Panc1 (cell line): ENCODE measurements around the gene PHPT1. TPM values are rescaled to one million over a fixed set of nuclear protein-coding genes. Genes with fewer than 3 reads are reported as not detected.

Experiments
- ATAC-seq: fragments of 200-7000 bp; cut with Tn5 transposase; 2 replicates; pipeline ENCODE4 v1.9.1; 2020; ENCODE audit warnings: mild to moderate bottlenecking, moderate library complexity
- BruUV-seq: library from RNA; stranded (reverse); fragments of 400-500 nt; replicated peaks from 2 replicates; lab custom pipeline; 2021; lab: Mats Ljungman, UMichigan
- CTCF ChIA-PET: fragments of 300-600 bp; sonication (Branson Sonifier 250); formaldehyde crosslinking; loops from one replicate; lab custom pipeline; 2022; ENCODE audit warnings: antibody characterized with exemption; lab: Charles Lee
- POLR2A ChIA-PET: fragments of 300-600 bp; sonication (Branson Sonifier 250); formaldehyde crosslinking; loops from one replicate; lab custom pipeline; 2022; ENCODE audit warnings: antibody characterized with exemption; lab: Charles Lee
- DNase-seq: peaks from one replicate; pipeline ENCODE4 v3.0.0-alpha.2; 2010; ENCODE audit warnings: low read depth, low spot score
- H3K27ac ChIP-seq: 2 replicates; pipeline ENCODE4 v1.5.1; 2011; ENCODE audit warnings: mild to moderate bottlenecking, low read length, inconsistent platforms
- H3K27me3 ChIP-seq: fragments of 200-500 bp; sonication (Bioruptor generic); 2 replicates; pipeline ENCODE4 v1.6.0; 2014; ENCODE audit warnings: low read length, inconsistent platforms; ENCODE audit not compliant: control insufficient read depth, insufficient read depth
- H3K36me3 ChIP-seq: fragments of 200-500 bp; sonication (Bioruptor generic); 2 replicates; pipeline ENCODE4 v1.5.1; 2014; ENCODE audit warnings: inconsistent platforms, mild to moderate bottlenecking, low read length, moderate library complexity; ENCODE audit not compliant: control insufficient read depth, insufficient read depth
- H3K4me1 ChIP-seq: 2 replicates; pipeline ENCODE4 v1.5.1; 2011; ENCODE audit warnings: inconsistent platforms, mild to moderate bottlenecking, low read length, moderate library complexity; ENCODE audit not compliant: control insufficient read depth, insufficient read depth
- H3K4me3 ChIP-seq, 2 experiments: 2 replicates each; pipeline ENCODE4 v1.5.1; 2011 to 2012; ENCODE audit warnings: low read depth in 2 of 2, low read length in 2 of 2, mild to moderate bottlenecking in 2 of 2, inconsistent platforms in 1 of 2, moderate library complexity in 1 of 2
- H3K9me3 ChIP-seq: fragments of 200-500 bp; sonication (Bioruptor generic); 2 replicates; pipeline ENCODE4 v1.5.1; 2014; ENCODE audit warnings: low read depth, mild to moderate bottlenecking, inconsistent platforms, low read length, moderate library complexity; ENCODE audit not compliant: control insufficient read depth, insufficient read depth
- POLR2AphosphoS5 ChIP-seq: IDR thresholded peaks from 2 replicates; pipeline ENCODE4 v1.6.1; 2012; ENCODE audit warnings: mild to moderate bottlenecking, low read depth, low read length, moderate library complexity
- SIN3A ChIP-seq: IDR thresholded peaks from 2 replicates; pipeline ENCODE4 v1.6.1; 2012; ENCODE audit warnings: low read depth, mild to moderate bottlenecking, low read length, moderate library complexity, borderline replicate concordance; ENCODE audit not compliant: insufficient read depth
- TCF7L2 ChIP-seq: IDR thresholded peaks from 2 replicates; pipeline ENCODE4 v1.6.1; 2011; ENCODE audit warnings: mild to moderate bottlenecking, low read depth, low read length, inconsistent platforms
- in situ Hi-C: cut with HindIII; loops from 2 replicates; pipeline ENCODE4 v1.10.0; 2016; ENCODE audit warnings: low sequenced_read_pairs, low pct_unique_long_range_greater_than_20kb
- intact Hi-C: fragments of 100-400 bp; cut with micrococcal nuclease; formaldehyde crosslinking; loops from one replicate; pipeline ENCODE4 v1.10.0; 2022; ENCODE audit not compliant: unreplicated experiment
- total RNA-seq: library from RNA; stranded (reverse); gene quantifications from one replicate; pipeline ENCODE4 v1.2.1, GENCODE V29; 2021; ENCODE audit not compliant: unreplicated experiment
- TF ChIP-seq, protein P1 (sequence below), 2 experiments: IDR thresholded peaks; 2 replicates each; pipeline ENCODE4 v1.6.1; 2011 to 2012; ENCODE audit warnings: low read depth in 2 of 2, control low read depth in 1 of 2, low read length in 1 of 2, mild to moderate bottlenecking in 1 of 2, moderate library complexity in 1 of 2; ENCODE audit not compliant: insufficient read depth in 1 of 2
- TF ChIP-seq, protein P2 (sequence below): fragments of 450-650 bp; IDR thresholded peaks from 2 replicates; pipeline ENCODE4 v1.5.1; 2017; ENCODE audit warnings: mild to moderate bottlenecking

The PHPT1 gene
- total RNA-seq, 1 experiment from 2014 or later, result 204 TPM

DNA sequence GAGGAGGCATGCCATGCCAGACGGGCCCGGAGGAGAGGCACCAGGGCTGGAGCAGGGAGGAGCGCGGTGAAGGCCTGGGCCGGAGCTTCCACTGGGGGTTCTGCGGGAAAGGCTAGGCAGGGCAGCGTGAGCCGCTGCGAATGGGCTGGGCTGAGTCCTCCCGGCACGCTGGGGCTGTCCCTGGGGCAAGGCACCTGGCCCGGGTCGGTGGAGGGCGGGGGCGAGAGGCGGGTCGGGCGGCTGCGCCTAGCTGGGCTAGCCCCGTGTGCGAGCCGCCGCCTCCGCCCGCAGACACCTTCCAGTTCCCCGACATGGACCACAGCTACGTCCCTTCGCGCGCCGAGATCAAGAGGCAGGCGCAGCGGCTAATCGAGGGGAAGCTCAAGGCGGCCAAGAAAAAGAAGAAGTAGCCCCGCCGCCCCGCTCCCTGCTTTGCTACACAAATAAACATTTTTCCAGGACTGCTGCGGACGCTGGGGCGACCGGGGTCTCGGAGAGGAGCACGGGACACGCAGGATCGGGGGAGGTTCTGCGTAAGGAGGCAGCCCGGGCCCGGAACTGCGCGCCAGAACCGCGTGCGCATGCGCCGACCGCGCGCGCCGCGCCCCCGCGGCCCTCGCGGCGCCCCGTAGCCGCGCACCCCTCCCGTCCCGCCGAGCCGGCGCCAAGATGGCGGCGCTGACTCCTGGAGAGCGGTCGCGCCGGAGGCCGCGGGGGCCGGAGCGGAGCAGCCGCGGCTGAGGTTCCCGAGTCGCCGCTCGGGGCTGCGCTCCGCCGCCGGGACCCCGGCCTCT, 41.7 kb upstream of the PHPT1 start, which contains the start of gene RABL6:
TSS of gene RABL6 (plus strand) at position 668 of the 794 bp plus-strand sequence. CDS start 249 bp downstream, outside the sequence.
- intact Hi-C loops (no loop called here), in situ Hi-C loops (no loop called here)
- peak; percentile 89 for ATAC-seq
- peak; percentile 44; the same call in 1 of the 2 replicates for TF ChIP-seq SIN3A
- no peak for TF ChIP-seq TCF7L2
- TF ChIP-seq, protein P1, sequence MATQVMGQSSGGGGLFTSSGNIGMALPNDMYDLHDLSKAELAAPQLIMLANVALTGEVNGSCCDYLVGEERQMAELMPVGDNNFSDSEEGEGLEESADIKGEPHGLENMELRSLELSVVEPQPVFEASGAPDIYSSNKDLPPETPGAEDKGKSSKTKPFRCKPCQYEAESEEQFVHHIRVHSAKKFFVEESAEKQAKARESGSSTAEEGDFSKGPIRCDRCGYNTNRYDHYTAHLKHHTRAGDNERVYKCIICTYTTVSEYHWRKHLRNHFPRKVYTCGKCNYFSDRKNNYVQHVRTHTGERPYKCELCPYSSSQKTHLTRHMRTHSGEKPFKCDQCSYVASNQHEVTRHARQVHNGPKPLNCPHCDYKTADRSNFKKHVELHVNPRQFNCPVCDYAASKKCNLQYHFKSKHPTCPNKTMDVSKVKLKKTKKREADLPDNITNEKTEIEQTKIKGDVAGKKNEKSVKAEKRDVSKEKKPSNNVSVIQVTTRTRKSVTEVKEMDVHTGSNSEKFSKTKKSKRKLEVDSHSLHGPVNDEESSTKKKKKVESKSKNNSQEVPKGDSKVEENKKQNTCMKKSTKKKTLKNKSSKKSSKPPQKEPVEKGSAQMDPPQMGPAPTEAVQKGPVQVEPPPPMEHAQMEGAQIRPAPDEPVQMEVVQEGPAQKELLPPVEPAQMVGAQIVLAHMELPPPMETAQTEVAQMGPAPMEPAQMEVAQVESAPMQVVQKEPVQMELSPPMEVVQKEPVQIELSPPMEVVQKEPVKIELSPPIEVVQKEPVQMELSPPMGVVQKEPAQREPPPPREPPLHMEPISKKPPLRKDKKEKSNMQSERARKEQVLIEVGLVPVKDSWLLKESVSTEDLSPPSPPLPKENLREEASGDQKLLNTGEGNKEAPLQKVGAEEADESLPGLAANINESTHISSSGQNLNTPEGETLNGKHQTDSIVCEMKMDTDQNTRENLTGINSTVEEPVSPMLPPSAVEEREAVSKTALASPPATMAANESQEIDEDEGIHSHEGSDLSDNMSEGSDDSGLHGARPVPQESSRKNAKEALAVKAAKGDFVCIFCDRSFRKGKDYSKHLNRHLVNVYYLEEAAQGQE (IDR thresholded peaks at IDR 0.05; ENCODE audit: insufficient read depth in 1 of 2, low read depth in 2 of 2, low read length in 1 of 2), result no peak
- peak; percentile 81 for TF ChIP-seq POLR2AphosphoS5
- TF ChIP-seq, protein P2, sequence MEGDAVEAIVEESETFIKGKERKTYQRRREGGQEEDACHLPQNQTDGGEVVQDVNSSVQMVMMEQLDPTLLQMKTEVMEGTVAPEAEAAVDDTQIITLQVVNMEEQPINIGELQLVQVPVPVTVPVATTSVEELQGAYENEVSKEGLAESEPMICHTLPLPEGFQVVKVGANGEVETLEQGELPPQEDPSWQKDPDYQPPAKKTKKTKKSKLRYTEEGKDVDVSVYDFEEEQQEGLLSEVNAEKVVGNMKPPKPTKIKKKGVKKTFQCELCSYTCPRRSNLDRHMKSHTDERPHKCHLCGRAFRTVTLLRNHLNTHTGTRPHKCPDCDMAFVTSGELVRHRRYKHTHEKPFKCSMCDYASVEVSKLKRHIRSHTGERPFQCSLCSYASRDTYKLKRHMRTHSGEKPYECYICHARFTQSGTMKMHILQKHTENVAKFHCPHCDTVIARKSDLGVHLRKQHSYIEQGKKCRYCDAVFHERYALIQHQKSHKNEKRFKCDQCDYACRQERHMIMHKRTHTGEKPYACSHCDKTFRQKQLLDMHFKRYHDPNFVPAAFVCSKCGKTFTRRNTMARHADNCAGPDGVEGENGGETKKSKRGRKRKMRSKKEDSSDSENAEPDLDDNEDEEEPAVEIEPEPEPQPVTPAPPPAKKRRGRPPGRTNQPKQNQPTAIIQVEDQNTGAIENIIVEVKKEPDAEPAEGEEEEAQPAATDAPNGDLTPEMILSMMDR, result no peak
- ChIA-PET CTCF (no interaction called here), POLR2A (no interaction called here)
- H3K4me3 ChIP-seq, result peak within 1 kb of the TSS; percentile 67 to 71
- no peaks in the 10 kb centered on the region for H3K27me3 ChIP-seq
- peaks cover 4% of the 10 kb centered on the region for H3K36me3 ChIP-seq
- TSS peak; percentile 78 for BruUV-seq
- H3K9me3 ChIP-seq, result no peaks in the 10 kb centered on the region
- H3K27ac ChIP-seq, result peak within 1 kb of the TSS; percentile 88
- H3K4me1 ChIP-seq, result peaks cover 17% of the 10 kb centered on the region
- DNase-seq, result no peak

DNA sequence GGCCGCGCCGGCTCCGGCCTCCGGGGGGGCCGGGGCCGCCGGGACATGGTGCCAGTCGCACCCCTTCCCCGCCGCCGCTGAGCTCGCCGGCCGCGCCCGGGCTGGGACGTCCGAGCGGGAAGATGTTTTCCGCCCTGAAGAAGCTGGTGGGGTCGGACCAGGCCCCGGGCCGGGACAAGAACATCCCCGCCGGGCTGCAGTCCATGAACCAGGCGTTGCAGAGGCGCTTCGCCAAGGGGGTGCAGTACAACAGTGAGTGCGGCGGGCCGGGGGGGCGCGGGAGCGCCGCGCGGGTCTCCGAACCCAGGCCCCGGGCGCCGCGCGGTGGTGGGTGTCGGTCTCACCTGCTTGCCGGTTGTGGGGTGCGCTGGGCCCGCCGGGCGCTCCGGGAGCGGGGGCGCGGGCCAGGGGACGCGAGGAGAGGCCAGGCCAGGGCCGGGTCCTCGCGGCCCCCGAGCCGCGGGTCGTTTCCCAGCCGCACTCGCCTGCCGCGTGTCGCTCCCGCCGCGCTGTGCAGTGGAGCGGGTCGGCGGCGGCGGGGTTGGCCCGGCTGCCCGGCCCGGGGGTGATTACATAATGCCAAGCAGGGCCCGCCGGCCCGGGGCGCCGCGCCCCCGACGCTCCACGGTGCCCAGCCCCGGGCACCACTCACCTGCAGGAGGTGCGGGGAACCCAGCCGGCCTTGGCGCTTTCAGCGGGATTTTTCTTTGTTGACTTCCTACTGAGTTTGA, 41.0 kb upstream of the PHPT1 start:
- intact Hi-C loops, result no loop called here

More for the DNA sequence above, 41.0 kb upstream of the PHPT1 start:
- H3K27ac ChIP-seq, result peak overlapping the region; percentile 88
- peaks cover 7% of the 10 kb centered on the region for H3K36me3 ChIP-seq
- H3K9me3 ChIP-seq, result no peaks in the 10 kb centered on the region
- no TSS peak for BruUV-seq
- CTCF ChIA-PET, result no interaction called here
- TF ChIP-seq, protein P2, result no peak
- TF ChIP-seq, protein P1 (IDR thresholded peaks at IDR 0.05; ENCODE audit: insufficient read depth in 1 of 2, low read depth in 2 of 2, low read length in 1 of 2), result no peak
- no peak for TF ChIP-seq POLR2AphosphoS5
- no peak for TF ChIP-seq TCF7L2
- TF ChIP-seq SIN3A, result no peak
- H3K4me3 ChIP-seq, result peak overlapping the region; percentile 48 to 71
- in situ Hi-C loops, result no loop called here
- peaks cover 17% of the 10 kb centered on the region for H3K4me1 ChIP-seq
- no peak for DNase-seq
- H3K27me3 ChIP-seq, result no peaks in the 10 kb centered on the region
- peak; percentile 54 for ATAC-seq
- POLR2A ChIA-PET, result interaction anchor here (0.7 kb wide), 1 partner anchor 34 kb away, joined by 4 read pairs; the partner anchor contains the start of gene AJM1
